Measurements from ENCODE around the gene SLC25A38. TPM values are rescaled to one million over a fixed set of nuclear protein-coding genes. Genes with fewer than 3 reads are reported as not detected.

SLC25A38 gene
- total and polyA plus RNA-seq, 10 of the 15 experiments (the other 5 are each of a cell fraction or from before 2014, with no cell fraction given), result 15.2 to 55.2 (median 39.2) TPM

DNA sequence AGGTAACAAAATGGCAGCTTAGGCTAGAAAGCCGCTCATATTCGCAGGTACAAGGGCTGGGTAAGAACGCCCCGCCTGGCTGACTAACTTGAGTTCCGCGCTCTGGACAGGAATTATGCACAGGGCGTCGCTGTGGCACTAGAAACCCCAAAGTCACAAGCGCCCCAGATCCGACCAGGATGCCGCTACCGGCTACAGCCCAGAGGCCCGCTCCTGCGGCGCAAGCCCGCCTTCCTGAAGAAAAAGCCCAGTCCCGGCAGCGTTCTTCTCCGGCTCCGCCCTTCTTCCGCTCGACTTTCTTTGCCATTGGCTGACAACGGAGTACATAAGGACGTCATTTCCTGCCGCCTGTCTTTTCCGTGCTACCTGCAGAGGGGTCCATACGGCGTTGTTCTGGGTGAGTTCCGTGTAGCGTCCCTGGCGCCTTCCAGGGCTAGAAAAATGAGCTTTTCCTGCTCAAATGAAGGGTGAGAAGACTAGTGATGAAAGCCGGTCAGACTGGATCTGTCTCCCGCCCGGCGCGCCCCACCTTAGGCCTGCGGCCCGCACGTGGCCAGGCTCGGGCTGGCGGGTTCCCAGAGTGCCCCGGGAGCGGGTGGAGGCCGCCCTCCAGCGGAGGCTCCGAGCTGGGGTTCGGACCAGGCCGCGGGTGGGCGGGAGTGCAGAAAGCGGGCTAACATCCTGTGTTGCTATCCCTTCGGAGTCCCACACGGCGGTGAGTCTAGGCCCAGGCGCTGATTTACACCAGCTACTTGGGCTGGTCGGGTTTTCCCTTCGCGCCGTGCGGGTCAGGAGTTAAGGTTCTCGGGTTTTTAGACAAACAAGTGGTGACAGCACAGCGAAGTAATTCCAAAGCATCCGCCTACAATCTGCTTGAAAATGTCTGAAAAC is 23.4 kb downstream of the SLC25A38 start, which contains the start of gene RPSA (continued):
- TF ChIP-seq, protein P1, sequence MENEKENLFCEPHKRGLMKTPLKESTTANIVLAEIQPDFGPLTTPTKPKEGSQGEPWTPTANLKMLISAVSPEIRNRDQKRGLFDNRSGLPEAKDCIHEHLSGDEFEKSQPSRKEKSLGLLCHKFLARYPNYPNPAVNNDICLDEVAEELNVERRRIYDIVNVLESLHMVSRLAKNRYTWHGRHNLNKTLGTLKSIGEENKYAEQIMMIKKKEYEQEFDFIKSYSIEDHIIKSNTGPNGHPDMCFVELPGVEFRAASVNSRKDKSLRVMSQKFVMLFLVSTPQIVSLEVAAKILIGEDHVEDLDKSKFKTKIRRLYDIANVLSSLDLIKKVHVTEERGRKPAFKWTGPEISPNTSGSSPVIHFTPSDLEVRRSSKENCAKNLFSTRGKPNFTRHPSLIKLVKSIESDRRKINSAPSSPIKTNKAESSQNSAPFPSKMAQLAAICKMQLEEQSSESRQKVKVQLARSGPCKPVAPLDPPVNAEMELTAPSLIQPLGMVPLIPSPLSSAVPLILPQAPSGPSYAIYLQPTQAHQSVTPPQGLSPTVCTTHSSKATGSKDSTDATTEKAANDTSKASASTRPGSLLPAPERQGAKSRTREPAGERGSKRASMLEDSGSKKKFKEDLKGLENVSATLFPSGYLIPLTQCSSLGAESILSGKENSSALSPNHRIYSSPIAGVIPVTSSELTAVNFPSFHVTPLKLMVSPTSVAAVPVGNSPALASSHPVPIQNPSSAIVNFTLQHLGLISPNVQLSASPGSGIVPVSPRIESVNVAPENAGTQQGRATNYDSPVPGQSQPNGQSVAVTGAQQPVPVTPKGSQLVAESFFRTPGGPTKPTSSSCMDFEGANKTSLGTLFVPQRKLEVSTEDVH (IDR thresholded peaks at IDR 0.05; ENCODE audit: low read depth, partially characterized antibody), result peak; percentile 76
- TF ChIP-seq CEBPB (IDR thresholded peaks at IDR 0.05; ENCODE audit: borderline replicate concordance in 1 of 2, low read depth in 2 of 2, low read length in 2 of 2) (no peak), EZH2 (IDR thresholded peaks at IDR 0.05; ENCODE audit: borderline replicate concordance, control insufficient read depth, low read depth, low read length) (no peak), HDGF (IDR thresholded peaks at IDR 0.05) (no peak), NRF1 (conservative IDR thresholded peaks at IDR 0.05; ENCODE audit: low read depth, low read length) (no peak), ZNF207 (IDR thresholded peaks at IDR 0.05; ENCODE audit: borderline replicate concordance) (peak; percentile 98), GABPA (IDR thresholded peaks at IDR 0.05; ENCODE audit: low read depth) (peak; percentile 90), TCF7 (IDR thresholded peaks at IDR 0.05; ENCODE audit: borderline replicate concordance) (0 out of 2 replicates have a peak, but pooled peaks have one; percentile 15), BHLHE40 (IDR thresholded peaks at IDR 0.05; ENCODE audit: borderline replicate concordance in 1 of 2, low read depth in 2 of 2, low read length in 1 of 2) (peak; percentile 83 to 94), TCF12 (IDR thresholded peaks at IDR 0.05; ENCODE audit: low read depth, low read length) (peak; percentile 52; the same call in 1 of the 2 replicates), YBX1 (IDR thresholded peaks at IDR 0.05) (no peak), BCL11A (IDR thresholded peaks at IDR 0.05; ENCODE audit: low read depth, low read length) (no peak), IKZF2 (IDR thresholded peaks at IDR 0.05) (peak; percentile 48 to 49; a peak in 1 of 4 replicates), CREM (IDR thresholded peaks at IDR 0.05; ENCODE audit: low read depth) (peak; percentile 92), MTA3 (IDR thresholded peaks at IDR 0.05; ENCODE audit: borderline replicate concordance, low read length) (no peak; the same call in 1 of the 2 replicates), MXI1 (IDR thresholded peaks at IDR 0.05; ENCODE audit: low read depth, low read length) (peak; percentile 98), NFYB (IDR thresholded peaks at IDR 0.05; ENCODE audit: insufficient read depth, low read depth, low read length) (peak; percentile 88), CBX3 (IDR thresholded peaks at IDR 0.05; ENCODE audit: borderline replicate concordance, low read depth) (no peak), NR2C1 (IDR thresholded peaks at IDR 0.05) (no peak), RELA (IDR thresholded peaks at IDR 0.05; ENCODE audit: borderline replicate concordance, partially characterized antibody) (peak; percentile 38)
- TF ChIP-seq, protein P2, sequence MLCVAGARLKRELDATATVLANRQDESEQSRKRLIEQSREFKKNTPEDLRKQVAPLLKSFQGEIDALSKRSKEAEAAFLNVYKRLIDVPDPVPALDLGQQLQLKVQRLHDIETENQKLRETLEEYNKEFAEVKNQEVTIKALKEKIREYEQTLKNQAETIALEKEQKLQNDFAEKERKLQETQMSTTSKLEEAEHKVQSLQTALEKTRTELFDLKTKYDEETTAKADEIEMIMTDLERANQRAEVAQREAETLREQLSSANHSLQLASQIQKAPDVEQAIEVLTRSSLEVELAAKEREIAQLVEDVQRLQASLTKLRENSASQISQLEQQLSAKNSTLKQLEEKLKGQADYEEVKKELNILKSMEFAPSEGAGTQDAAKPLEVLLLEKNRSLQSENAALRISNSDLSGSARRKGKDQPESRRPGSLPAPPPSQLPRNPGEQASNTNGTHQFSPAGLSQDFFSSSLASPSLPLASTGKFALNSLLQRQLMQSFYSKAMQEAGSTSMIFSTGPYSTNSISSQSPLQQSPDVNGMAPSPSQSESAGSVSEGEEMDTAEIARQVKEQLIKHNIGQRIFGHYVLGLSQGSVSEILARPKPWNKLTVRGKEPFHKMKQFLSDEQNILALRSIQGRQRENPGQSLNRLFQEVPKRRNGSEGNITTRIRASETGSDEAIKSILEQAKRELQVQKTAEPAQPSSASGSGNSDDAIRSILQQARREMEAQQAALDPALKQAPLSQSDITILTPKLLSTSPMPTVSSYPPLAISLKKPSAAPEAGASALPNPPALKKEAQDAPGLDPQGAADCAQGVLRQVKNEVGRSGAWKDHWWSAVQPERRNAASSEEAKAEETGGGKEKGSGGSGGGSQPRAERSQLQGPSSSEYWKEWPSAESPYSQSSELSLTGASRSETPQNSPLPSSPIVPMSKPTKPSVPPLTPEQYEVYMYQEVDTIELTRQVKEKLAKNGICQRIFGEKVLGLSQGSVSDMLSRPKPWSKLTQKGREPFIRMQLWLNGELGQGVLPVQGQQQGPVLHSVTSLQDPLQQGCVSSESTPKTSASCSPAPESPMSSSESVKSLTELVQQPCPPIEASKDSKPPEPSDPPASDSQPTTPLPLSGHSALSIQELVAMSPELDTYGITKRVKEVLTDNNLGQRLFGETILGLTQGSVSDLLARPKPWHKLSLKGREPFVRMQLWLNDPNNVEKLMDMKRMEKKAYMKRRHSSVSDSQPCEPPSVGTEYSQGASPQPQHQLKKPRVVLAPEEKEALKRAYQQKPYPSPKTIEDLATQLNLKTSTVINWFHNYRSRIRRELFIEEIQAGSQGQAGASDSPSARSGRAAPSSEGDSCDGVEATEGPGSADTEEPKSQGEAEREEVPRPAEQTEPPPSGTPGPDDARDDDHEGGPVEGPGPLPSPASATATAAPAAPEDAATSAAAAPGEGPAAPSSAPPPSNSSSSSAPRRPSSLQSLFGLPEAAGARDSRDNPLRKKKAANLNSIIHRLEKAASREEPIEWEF (IDR thresholded peaks at IDR 0.05; ENCODE audit: insufficient replicate concordance, low read depth, low read length), result no peak
